GM12891 (cell line): ENCODE results near the gene CNPY1.

ENCODE experiments used
- DNase-seq: peaks from one replicate; pipeline ENCODE4 v3.0.0; 2011; ENCODE audit warnings: low spot score; ENCODE audit not compliant: insufficient read length
- FAIRE-seq: peaks from 2 replicates; lab custom pipeline; 2011; peaks lifted over from hg19 to GRCh38; lab: Jason Lieb, UNC
- PAX5 ChIP-seq: IDR thresholded peaks from 2 replicates; pipeline ENCODE4 v1.6.1; 2011; ENCODE audit warnings: low read length, moderate library complexity, mild to moderate bottlenecking; ENCODE audit not compliant: insufficient read depth, severe bottlenecking
- POLR2A ChIP-seq: IDR thresholded peaks from 2 replicates; pipeline ENCODE4 v1.6.1; 2011; ENCODE audit warnings: low read depth, low read length, control low read depth
- POLR2AphosphoS5 ChIP-seq: IDR thresholded peaks from 2 replicates; pipeline ENCODE4 v1.6.1; 2011; ENCODE audit warnings: low read depth, low read length, control low read depth
- POU2F2 ChIP-seq: IDR thresholded peaks from 2 replicates; pipeline ENCODE4 v1.6.1; 2011; ENCODE audit warnings: low read depth, mild to moderate bottlenecking, control low read depth, low read length, moderate library complexity
- SPI1 ChIP-seq: IDR thresholded peaks from 2 replicates; pipeline ENCODE4 v1.6.1; 2011; ENCODE audit warnings: low read depth, low read length, control low read depth
- TAF1 ChIP-seq: IDR thresholded peaks from 2 replicates; pipeline ENCODE4 v1.6.1; 2011; ENCODE audit warnings: low read depth, low read length, control low read depth

CNPY1 gene

DNA sequence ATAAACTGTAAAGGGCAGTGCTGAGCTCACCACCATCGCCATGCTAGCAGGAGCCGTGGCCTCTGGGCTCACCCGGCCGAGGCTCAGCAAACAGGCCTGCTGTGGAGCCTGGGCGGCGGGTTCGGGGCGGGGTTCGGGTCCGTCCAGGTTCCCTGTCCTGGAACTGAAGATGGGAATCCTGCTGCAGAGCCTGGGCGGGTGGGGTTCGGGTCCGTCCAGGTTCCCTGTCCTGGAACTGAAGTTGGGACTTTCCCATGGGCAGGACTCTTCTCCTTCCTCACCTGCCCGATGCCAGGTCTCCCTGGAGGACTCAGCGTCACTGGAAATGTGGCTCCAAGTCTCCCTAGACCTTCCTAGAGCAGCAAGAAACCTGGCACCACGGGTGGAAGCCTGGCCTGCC, 51.8 kb downstream of the CNPY1 start:
- no peak for TF ChIP-seq TAF1
- no peak for TF ChIP-seq POU2F2
- no peak for TF ChIP-seq SPI1
- TF ChIP-seq PAX5 = no peak
- no peak for TF ChIP-seq POLR2AphosphoS5
- no peak for TF ChIP-seq POLR2A
- FAIRE-seq (no peak), DNase-seq (no peak)

DNA sequence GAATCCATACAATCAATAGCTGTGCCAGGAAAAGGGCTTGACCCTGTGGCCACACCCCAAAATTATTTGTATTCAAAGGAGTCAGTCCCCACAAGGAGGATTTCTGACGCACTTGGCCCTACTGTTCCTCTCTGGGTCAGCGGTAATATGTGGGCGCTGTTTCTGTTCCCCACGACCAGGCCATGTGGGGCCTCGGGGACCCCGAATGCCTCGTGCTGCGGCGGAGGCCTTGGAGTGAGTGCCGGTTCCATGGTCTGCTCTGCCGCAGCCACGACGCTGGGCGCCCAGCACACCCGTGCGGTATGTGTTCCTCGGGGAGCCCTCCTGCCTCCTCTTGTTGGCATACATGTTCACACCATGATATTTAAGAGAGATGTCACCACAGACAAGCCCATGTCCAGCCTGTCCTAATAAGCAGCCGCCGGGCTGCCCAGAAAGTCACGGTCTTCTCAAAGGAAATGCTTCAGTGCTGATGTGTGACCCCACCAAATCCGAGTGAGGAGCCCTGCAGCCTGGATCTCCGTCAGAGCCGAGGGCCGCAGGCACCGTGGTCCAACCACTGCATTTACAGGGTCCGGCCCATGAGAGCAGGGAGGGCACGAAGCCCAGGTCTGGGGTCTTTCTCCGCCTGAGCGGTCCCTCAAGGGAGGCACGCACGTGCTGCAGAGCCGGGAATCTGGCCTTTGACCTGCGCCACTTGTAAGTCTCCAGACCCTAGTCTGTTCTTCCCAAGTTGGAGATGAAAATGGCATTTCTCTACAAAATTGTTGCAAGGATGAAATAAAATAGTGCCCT, 52.4 kb downstream of the CNPY1 start:
- FAIRE-seq = no peak
- no peak for TF ChIP-seq SPI1
- no peak for TF ChIP-seq POU2F2
- no peak for TF ChIP-seq POLR2A
- no peak for TF ChIP-seq POLR2AphosphoS5
- TF ChIP-seq PAX5 = no peak
- no peak for TF ChIP-seq TAF1
- no peak for DNase-seq

DNA sequence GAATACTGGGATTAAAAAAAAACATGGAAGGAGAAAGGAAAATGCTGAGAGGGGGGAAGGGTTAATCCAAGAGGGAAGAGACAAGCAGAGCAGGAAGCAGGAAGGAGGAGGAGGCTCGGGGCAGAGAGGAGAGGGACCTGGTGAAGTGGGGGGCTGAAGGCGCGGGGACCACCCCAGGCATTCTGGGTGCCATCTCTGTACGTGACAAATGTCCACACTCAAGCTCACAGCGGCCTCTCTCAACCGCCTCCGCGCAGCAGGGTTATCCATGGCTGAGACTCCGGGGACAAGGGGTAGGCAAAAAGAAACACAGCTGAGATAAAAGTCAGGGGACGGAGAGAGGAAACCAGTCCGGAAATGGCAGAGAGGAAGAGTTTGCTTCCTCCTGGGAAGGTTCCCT, 54.5 kb downstream of the CNPY1 start:
- no peak for TF ChIP-seq POLR2A
- no peak for TF ChIP-seq POLR2AphosphoS5
- no peak for TF ChIP-seq SPI1
- no peak for TF ChIP-seq PAX5
- TF ChIP-seq POU2F2 = no peak
- no peak for TF ChIP-seq TAF1
- FAIRE-seq (no peak), DNase-seq (no peak)

DNA sequence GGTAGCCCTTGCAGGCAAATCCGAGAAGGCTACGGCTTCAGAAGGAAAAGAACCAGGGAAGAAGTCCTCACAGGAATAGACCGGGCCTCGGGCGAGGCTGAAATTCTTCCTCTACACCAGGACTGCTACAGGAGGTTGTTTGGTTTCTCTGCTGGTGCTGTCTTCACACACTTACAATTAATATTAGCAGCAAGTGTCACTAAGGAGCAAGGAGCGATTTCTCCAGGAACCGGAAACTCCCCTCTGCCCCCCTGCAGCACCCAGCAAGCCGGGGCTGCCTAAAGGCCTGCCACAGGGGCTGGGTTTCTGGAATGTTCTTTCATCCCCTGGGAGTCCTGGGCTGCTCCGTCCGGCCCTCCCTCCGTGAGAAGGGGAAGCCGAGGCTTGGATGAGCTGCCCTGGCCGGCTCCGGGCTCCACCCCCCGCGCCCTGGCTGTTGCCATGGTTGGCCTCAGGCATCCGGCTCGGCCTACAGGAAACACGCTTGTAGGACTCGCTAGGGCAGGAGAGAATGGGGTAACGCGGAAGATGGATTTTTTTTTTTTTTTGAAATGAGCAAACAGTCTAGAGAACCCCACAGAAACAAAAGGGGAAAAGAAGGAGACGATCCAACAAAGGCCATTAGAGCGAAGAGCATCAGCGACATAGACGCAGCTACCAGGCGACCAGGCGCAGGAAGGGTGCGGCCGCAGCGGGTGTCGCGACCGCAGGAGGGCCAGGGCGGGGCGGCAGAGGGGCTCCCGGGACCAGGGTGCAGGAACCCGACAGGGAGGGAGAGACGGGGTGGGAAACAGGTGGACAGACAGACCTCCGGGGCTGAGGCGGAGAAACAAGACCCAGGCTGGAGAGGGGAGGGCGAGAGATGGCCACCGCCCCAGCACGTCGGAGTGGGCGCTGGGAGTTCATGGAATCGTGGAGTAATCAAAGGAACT, 55.4 kb downstream of the CNPY1 start:
- DNase-seq (peak; percentile 78), FAIRE-seq (peak; percentile 86)
- no peak for TF ChIP-seq POLR2A
- TF ChIP-seq POLR2AphosphoS5 = no peak
- no peak for TF ChIP-seq SPI1
- no peak for TF ChIP-seq POU2F2
- no peak for TF ChIP-seq TAF1
- TF ChIP-seq PAX5 = no peak

DNA sequence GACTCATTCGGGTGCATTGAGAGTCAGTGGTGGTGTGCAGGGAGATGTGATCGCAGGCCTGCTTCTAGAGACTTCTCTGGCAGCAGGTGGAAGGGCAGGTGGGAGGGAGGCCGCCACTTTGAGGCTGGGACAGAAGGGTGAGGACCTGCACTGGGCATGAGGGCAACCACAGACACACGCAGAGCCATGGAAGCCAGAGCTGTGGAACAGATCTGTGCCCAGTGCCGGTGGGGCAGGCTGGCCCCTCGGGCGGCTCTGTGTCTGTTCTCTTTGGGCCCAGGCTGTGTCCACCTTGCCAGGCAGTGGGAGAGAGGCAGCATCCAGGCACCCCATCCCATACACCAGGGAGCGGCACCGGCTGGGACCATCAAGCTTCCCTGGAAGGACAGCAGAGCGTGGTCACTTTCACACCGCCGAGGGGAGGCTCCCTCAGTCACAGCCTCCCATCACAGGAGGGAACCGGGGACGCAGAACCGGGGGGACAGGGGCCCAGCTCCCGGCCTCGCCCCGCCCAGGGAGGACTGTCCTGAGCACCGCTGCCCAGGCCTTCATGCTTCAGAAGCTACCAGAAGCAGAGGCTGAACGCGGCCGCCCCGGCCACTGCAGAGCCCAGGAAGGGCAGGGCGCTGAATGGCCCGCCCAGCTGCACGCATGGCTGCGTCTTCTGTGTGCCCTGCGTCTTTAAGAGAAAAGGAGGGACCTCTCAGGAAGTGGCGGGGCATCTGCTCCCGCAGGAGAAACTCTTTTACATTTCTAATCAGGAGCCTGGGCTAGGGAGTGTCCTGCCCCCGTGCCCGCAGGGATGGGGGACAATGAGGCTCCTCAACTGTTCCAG, 56.3 kb downstream of the CNPY1 start:
- no peak for DNase-seq
- TF ChIP-seq POU2F2 (no peak), POLR2AphosphoS5 (no peak), POLR2A (no peak), SPI1 (no peak), TAF1 (no peak), PAX5 (no peak)
- FAIRE-seq = peak; percentile 33

DNA sequence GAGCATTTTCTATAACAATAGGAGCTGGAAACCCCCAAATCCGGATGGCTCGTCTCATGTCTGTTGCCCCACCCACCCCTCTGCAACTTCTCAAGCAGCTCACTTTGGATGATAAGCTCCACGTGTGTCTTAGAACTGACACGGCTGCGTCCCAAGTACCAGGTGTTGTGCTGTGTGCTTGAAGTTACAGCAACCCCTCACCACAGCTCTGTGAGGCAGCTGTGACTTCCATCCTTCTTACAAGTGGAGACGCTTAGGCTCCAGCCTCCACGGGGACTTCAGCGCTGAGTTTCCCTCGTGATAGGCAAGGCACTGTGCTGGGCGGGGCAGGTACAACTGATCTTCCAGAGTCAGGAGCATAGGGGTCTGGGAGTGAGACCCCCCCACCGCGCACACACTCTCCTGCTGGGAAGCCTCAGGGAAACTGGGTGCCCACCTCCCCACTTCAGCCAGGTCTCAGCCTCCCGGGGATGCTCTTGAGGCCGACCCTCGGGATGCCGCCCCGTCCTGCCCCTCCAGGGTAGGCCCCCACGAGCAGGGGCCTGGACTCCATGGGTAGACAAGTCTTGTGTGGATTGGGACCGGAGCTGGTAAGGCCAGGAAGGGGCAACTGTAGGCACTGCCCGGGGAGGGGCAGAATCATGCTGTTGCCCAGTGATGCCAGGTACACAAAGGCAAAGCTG, 57.1 kb downstream of the CNPY1 start:
- FAIRE-seq (no peak), DNase-seq (no peak)
- TF ChIP-seq PAX5 (no peak), POLR2AphosphoS5 (no peak), POU2F2 (no peak), TAF1 (no peak), SPI1 (no peak), POLR2A (no peak)

DNA sequence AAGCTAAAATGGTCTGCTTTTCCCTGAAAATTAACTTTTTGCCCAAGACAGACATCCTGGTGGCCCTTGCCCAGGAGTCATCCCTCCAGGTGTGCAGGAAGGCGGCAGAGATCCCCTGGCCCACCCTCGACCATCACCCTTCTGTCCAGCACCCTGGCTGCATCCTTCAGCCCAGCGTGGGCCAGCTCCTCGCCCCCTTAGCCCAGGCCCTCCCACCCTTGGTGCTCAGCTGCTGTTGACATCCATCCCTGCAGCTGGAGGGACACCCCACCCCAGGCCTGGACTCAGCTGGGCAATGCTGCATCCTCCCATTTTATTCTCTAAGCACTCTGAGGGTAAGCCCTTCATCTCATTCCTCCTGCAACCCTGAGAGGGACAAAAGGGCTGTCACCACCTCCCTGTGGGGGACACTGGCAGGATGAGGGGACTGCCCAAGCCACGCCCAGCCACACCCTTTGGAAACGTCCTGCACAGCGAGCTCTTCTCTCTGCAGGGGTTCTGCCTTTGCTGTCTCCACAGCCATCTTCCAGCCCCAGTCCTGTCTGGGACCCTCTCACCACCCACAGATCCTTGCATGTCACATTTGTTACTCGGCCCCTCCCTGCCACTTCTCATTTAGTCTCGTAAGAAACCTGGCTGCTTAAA, 57.8 kb downstream of the CNPY1 start:
- TF ChIP-seq POU2F2 (no peak), SPI1 (no peak), POLR2AphosphoS5 (no peak), POLR2A (no peak), TAF1 (no peak), PAX5 (no peak)
- FAIRE-seq = no peak
- no peak for DNase-seq
